Stomach (tissue), 4 donors: ENCODE measurements around the gene MOB3B.

ENCODE experiments used
- EP300 ChIP-seq: sonication (generic); formaldehyde crosslinking; IDR thresholded peaks from one replicate; pipeline ENCODE4 v1.6.1; 2017; ENCODE audit warnings: antibody characterized with exemption
- POLR2A ChIP-seq, 4 donors: fragments of 450-650 bp; IDR thresholded peaks; one replicate each; pipeline ENCODE4 v1.6.1; 2016; ENCODE audit warnings: antibody characterized with exemption in 4 of 4, control low read depth in 2 of 4, mild to moderate bottlenecking in 1 of 4, moderate library complexity in 1 of 4
- POLR2AphosphoS5 ChIP-seq, 3 donors: sonication (generic); formaldehyde crosslinking; IDR thresholded peaks; one replicate each; pipeline ENCODE4 v1.6.1; 2016; ENCODE audit warnings: antibody characterized with exemption in 3 of 3
- TF ChIP-seq, protein P1 (sequence below), 7 experiments: fragments of 450-650 bp in 4 of 7; fragments of 200-600 bp in 3 of 7; sonication (generic) in 3 of 7; IDR thresholded peaks; one replicate each; pipeline ENCODE4 v1.5.1; 2016 to 2019; ENCODE audit warnings: antibody characterized with exemption in 7 of 7, control low read depth in 2 of 7, mild to moderate bottlenecking in 1 of 7

DNA sequence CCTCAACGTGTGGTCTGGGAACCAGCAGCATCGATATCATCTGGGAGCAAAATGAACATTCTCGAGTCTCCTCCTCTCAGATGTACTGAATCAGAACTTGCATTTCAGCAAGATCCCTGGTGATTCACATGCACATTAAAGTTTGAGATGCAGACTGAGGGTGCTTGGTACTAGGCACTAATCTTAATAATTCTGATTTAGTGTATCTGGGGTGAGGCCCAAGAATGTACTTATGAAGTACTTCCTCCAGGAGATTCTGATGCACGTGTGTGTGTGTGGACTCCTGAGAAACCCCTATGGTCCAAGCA lies 176.5 kb downstream of the MOB3B start:
- TF ChIP-seq, protein P1, sequence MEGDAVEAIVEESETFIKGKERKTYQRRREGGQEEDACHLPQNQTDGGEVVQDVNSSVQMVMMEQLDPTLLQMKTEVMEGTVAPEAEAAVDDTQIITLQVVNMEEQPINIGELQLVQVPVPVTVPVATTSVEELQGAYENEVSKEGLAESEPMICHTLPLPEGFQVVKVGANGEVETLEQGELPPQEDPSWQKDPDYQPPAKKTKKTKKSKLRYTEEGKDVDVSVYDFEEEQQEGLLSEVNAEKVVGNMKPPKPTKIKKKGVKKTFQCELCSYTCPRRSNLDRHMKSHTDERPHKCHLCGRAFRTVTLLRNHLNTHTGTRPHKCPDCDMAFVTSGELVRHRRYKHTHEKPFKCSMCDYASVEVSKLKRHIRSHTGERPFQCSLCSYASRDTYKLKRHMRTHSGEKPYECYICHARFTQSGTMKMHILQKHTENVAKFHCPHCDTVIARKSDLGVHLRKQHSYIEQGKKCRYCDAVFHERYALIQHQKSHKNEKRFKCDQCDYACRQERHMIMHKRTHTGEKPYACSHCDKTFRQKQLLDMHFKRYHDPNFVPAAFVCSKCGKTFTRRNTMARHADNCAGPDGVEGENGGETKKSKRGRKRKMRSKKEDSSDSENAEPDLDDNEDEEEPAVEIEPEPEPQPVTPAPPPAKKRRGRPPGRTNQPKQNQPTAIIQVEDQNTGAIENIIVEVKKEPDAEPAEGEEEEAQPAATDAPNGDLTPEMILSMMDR (IDR thresholded peaks at IDR 0.05): no peak
- TF ChIP-seq POLR2A (IDR thresholded peaks at IDR 0.05) (no peak), EP300 (no peak), POLR2AphosphoS5 (IDR thresholded peaks at IDR 0.05) (no peak)
